ENCODE results near the gene FGF14. TPM values are rescaled to one million over a fixed set of nuclear protein-coding genes. Genes with fewer than 3 reads are reported as not detected.

The FGF14 gene
- total and polyA plus RNA-seq, 2 donors (not counting 1 experiment from before 2014, with no cell fraction given) = under 0.01 TPM; not detected in 1

DNA sequence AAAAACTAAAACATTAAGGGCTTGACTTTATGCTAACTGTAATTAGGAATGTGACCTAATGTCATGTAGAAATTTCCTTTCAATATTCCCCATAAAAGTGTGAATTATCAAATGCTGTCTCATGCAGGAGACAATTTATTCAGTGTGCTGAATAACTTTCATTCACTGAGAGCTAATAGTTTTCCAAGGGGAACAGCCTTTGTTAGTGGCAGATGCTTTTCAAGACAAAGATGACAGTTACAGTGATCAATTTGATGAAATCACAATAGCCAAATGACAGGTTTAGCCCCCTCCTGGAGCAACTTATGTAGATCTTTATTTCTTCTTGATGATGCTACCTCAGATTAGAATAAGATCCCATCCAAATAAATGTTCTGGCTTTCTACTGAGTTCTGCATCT is 673.8 kb downstream of the FGF14 start:
- Mint-ChIP-seq H3K9me3 (ENCODE audit: insufficient read depth) (no peaks in the 10 kb centered on the region), H3K4me1 (no peaks in the 10 kb centered on the region), H3K27ac (no peak overlapping the region), H3K27me3 (no peaks in the 10 kb centered on the region), H3K4me3 (no peak overlapping the region)
- DNase-seq (no peak), ATAC-seq (ENCODE audit: low read depth) (no peak)
- Histone ChIP-seq H2AFZ (ENCODE audit: insufficient read depth, low read depth, low read length, poor library complexity, severe bottlenecking) (no peak overlapping the region), H3K4me2 (replicated peaks; ENCODE audit: low read depth, low read length, poor library complexity, severe bottlenecking) (no peak overlapping the region), H3K4me3 (ENCODE audit: control extremely low read depth in 1 of 5, extremely low read depth in 1 of 5, insufficient read depth in 1 of 5, low read depth in 2 of 5, low read length in 4 of 5) (no peak overlapping the region), H4K20me1 (ENCODE audit: control insufficient read depth, insufficient read depth, low read length, poor library complexity, severe bottlenecking) (no peaks in the 10 kb centered on the region), H3K9ac (ENCODE audit: low read length) (no peak overlapping the region), H3K36me3 (replicated peaks in 1 of 2; ENCODE audit: control extremely low read depth in 1 of 2, control insufficient read depth in 1 of 2, extremely low read depth in 1 of 2, insufficient read depth in 2 of 2, low read length in 1 of 2) (no peaks in the 10 kb centered on the region), H3K27me3 (replicated peaks in 1 of 4; ENCODE audit: control extremely low read depth in 1 of 4, control insufficient read depth in 3 of 4, insufficient read depth in 4 of 4, low read length in 3 of 4) (no peaks in the 10 kb centered on the region), H3K27ac (ENCODE audit: low read length in 2 of 2) (no peak overlapping the region), H3K9me3 (ENCODE audit: control extremely low read depth in 1 of 3, control insufficient read depth in 2 of 3, insufficient read depth in 1 of 3, low read length in 2 of 3) (no peaks in the 10 kb centered on the region), H3K4me1 (ENCODE audit: control insufficient read depth in 2 of 2, insufficient read depth in 2 of 2, low read length in 2 of 2) (no peaks in the 10 kb centered on the region), H3K79me2 (ENCODE audit: control insufficient read depth, insufficient read depth, low read length) (no peaks in the 10 kb centered on the region)
- TF ChIP-seq, protein P1, sequence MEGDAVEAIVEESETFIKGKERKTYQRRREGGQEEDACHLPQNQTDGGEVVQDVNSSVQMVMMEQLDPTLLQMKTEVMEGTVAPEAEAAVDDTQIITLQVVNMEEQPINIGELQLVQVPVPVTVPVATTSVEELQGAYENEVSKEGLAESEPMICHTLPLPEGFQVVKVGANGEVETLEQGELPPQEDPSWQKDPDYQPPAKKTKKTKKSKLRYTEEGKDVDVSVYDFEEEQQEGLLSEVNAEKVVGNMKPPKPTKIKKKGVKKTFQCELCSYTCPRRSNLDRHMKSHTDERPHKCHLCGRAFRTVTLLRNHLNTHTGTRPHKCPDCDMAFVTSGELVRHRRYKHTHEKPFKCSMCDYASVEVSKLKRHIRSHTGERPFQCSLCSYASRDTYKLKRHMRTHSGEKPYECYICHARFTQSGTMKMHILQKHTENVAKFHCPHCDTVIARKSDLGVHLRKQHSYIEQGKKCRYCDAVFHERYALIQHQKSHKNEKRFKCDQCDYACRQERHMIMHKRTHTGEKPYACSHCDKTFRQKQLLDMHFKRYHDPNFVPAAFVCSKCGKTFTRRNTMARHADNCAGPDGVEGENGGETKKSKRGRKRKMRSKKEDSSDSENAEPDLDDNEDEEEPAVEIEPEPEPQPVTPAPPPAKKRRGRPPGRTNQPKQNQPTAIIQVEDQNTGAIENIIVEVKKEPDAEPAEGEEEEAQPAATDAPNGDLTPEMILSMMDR (IDR thresholded peaks at IDR 0.05) = no peak
- TF ChIP-seq EZH2 (IDR thresholded peaks at IDR 0.05; ENCODE audit: borderline replicate concordance, insufficient read depth, low read depth, low read length, poor library complexity, severe bottlenecking) = no peak
- POLR2A ChIA-PET = no interaction called here
- intact Hi-C loops (cut with micrococcal nuclease) = no loop called here
- CTCF ChIA-PET = no interaction called here

DNA sequence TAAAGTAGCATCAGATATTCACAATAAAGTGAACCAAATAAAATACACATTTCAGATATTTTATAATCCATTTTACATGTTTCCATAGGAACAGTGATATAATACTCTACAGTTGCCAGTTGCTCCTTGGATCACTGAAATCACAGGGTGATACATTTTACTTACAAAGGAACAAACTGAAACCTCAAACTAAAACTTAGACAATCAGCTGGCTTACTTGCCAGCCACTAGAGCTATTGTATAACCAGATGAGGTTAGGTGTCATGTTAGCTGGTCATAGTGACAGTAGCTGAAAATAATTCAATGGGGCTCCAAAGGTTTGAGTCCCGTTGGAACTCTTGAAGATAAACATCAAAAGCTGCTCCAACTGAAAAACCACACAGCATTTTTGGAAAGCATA is 674.7 kb downstream of the FGF14 start:
- Histone ChIP-seq H3K4me3 (ENCODE audit: control extremely low read depth in 1 of 5, extremely low read depth in 1 of 5, insufficient read depth in 1 of 5, low read depth in 2 of 5, low read length in 4 of 5) (no peak overlapping the region), H3K9me3 (ENCODE audit: control extremely low read depth in 1 of 3, control insufficient read depth in 2 of 3, insufficient read depth in 1 of 3, low read length in 2 of 3) (no peaks in the 10 kb centered on the region), H3K27ac (ENCODE audit: low read length in 2 of 2) (no peak overlapping the region), H3K36me3 (replicated peaks in 1 of 2; ENCODE audit: control extremely low read depth in 1 of 2, control insufficient read depth in 1 of 2, extremely low read depth in 1 of 2, insufficient read depth in 2 of 2, low read length in 1 of 2) (no peaks in the 10 kb centered on the region), H3K27me3 (replicated peaks in 1 of 4; ENCODE audit: control extremely low read depth in 1 of 4, control insufficient read depth in 3 of 4, insufficient read depth in 4 of 4, low read length in 3 of 4) (no peaks in the 10 kb centered on the region), H3K9ac (ENCODE audit: low read length) (no peak overlapping the region), H2AFZ (ENCODE audit: insufficient read depth, low read depth, low read length, poor library complexity, severe bottlenecking) (no peak overlapping the region), H4K20me1 (ENCODE audit: control insufficient read depth, insufficient read depth, low read length, poor library complexity, severe bottlenecking) (no peaks in the 10 kb centered on the region), H3K79me2 (ENCODE audit: control insufficient read depth, insufficient read depth, low read length) (no peaks in the 10 kb centered on the region), H3K4me1 (ENCODE audit: control insufficient read depth in 2 of 2, insufficient read depth in 2 of 2, low read length in 2 of 2) (no peaks in the 10 kb centered on the region), H3K4me2 (replicated peaks; ENCODE audit: low read depth, low read length, poor library complexity, severe bottlenecking) (no peak overlapping the region)
- ChIA-PET POLR2A (no interaction called here), CTCF (no interaction called here)
- H3K9me3 Mint-ChIP-seq (ENCODE audit: insufficient read depth) = no peaks in the 10 kb centered on the region
- no peak for TF ChIP-seq EZH2 (IDR thresholded peaks at IDR 0.05; ENCODE audit: borderline replicate concordance, insufficient read depth, low read depth, low read length, poor library complexity, severe bottlenecking)
- TF ChIP-seq, protein P1 (IDR thresholded peaks at IDR 0.05) = no peak
- H3K27ac Mint-ChIP-seq = no peak overlapping the region
- no CpG with 5 or more reads among the region's 1 CpG for WGBS (ENCODE audit: insufficient coverage)
- intact Hi-C loops (cut with micrococcal nuclease) = no loop called here
- no peaks in the 10 kb centered on the region for H3K27me3 Mint-ChIP-seq
- no peaks in the 10 kb centered on the region for H3K4me1 Mint-ChIP-seq
- DNase-seq (no peak), ATAC-seq (ENCODE audit: low read depth) (no peak)
- H3K4me3 Mint-ChIP-seq = no peak overlapping the region

All from B cell (primary cell).